Stimulated activated CD4-positive, alpha-beta T cell treated with anti-CD3 and anti-CD28 coated beads, Interleukin-15, amount 100 ng/mL, for 24 hours (primary cell): ENCODE measurements around the gene KIF16B.
"Not testable (repeated sequence)": the region's sequence is repeated elsewhere in the genome, so short reads cannot be mapped to it uniquely, and the experiment has no call there.

Experiments
- DNase-seq: peaks from one replicate; pipeline ENCODE4 v3.0.0-alpha.2; 2020

Gene KIF16B

DNA sequence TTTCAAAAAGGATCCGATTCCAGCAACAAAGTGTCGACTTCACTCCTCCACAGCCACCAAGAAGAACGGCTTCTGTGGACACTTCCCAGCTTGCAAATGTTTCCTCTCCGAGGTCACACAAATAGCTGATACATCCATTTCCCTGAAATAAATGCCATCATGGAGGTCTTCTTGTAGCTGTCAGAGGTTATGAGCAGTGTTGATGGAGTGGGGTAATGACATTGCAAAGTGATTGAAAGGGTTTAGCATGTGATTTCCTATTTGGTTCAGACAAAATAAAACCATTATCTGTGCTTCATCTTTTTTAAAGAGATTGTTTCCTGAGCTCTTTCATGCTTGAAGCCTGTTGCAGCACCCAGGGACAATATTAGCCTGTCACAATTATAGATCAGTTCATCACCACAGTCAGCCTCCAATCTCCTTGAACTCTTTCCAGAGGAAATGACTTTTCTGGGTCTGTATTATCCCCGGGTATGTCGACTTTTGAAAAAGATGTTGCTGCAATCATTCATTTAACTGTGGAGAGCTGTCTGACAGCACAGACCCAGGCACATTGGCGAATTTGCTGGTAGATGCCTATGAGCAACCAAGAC is 16.9 kb upstream of the KIF16B start:
- DNase-seq: no peak

DNA sequence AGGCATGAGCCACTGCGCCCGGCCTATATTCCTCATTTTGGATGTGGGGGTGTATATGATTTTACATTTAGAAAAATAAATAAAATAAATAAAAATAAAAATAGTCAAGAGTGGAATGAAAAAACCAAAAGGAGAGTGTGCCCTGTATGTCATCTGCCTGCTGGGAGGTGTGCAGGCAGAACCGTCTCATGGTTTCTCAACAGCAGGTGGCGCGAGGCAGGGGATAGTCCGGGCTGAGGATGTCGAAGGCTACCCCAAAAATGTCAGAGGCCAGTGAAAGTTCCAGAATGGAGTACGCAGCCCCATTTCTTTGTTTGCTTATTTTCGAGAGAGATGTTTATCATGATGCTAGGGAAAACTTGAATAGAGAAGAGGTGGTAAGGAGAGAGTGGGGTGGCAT is 16.4 kb upstream of the KIF16B start:
- DNase-seq: no peak

DNA sequence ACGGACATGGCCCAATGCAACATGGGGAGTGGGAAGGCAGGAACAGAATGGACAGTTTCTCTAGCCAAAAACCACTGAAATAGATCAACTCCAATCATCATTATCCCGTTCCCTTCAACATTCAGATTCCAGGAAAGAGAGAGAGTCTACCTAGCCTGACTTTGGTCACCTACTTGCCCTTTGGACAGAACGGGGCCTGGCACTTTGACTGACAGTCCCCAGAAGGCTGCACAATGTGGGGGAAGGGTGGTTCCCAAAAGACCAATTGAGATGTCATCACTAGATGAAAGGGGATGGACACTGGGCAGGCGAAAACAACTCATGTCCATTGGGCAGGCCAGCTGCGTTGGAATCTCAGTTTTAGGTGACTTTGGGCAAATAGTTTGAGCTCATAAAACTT is 15.0 kb upstream of the KIF16B start:
- no peak for DNase-seq

DNA sequence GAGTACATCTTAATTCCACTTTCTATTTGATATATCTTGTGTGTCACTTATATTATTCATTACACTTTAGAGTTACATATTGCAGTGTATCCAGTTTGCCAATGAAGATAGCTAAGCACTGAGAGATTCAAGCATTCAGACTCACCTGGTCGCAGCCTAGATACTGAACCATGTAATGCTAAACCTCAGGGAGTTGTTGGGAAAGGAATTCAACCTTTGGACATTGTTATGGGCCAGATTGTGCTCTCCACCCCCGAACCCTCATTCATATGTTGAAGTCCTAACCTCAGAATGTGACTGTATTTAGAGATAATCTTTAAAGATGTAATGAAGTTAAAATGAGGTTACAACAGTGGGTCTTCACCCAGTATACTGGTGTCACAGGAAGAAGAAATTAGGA is 13.8 kb upstream of the KIF16B start:
- DNase-seq: no peak

DNA sequence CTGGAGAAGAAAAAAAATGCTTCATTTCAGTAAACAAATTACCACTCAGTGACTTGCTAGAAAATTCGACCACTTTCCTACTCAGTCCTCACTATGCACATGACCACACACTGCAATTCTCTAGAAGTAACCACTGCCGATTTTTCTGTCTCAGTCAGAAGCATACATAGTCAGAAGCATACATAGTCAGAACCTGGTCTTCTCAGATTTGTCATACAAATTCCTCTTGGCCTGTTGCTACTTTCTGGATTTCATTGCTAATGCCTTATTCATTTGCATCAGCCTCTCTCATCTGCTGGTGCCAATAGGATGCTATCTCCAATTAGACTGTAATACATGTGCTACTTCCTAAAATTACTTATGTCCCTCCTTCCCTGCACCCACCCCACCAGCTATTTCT is 10.2 kb upstream of the KIF16B start:
- DNase-seq: no peak

DNA sequence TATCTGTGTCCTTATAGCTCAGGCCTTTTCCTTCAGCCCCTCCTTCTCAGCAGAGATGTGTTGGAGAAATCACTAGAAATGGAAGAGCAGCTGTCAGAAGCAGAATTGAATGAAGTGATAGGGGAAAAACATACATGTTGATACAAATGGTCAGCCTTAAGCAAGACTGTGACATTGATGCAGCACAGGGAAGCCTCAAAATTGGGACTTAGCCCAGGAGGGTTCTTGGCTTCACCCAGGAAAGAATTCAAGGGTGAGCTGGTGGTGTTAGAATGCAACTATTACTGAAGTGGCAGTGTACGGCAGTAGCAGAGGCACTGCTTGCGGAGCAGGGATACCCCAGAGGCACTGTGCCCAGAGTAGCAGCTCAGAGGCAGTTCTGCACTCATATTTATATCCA is 8.0 kb upstream of the KIF16B start:
- DNase-seq: no peak

DNA sequence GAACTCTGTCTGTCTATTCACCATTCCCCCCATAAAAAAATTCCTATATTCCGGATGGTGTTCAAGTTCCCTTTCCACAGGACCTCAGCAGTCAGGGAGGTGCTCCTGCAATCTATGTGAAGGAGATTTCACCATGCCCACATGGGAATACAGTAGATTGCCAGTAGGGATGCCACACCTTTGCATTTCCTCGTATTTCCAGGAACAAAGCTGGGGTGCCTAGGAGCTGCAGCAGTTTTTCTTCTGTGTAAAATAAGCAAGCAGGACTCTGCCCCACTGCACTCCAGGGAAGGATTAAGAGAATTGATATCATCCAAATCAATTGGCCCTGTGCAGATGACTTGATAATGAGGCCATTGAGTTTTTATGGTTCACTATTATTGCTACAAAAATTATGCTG is 7.4 kb upstream of the KIF16B start:
- DNase-seq: no peak

DNA sequence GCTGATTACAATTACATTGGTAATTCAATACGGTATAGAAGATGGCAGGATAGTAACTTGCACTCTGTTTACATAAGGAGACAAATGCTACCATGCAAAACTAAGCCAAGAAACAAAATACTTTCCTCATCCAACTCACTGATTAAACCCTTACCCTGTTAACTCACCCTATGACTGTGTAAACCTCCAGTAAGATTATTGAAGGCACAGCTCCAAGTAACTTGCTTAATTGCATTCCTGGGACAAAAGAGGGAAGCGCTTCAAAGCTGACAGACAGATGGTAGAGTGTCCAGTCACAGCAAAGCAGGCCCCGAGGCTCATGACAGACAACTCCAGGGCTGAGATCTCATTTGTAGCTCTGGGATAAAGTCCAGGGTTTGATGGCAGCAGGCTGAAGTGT is 6.9 kb upstream of the KIF16B start:
- DNase-seq: no peak

DNA sequence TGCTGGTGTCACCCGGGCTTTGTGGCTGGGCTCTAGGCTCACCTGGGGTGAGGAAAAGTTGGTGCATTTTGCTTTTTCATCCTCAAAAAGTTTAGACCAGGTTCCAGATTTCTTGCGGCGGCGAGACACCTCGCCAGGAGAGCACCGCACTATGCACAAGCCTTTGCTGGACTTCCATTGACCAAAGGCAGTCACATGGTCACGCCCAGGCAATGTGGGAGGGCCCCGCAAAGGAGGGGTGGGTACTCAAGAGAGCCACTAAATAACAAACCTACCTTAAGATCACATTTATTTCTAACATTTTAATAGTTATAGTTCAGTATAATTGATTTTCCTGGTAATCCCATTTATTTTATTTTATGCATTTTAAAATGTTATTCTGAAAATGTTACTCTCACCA is 3.0 kb upstream of the KIF16B start:
- no peak for DNase-seq

DNA sequence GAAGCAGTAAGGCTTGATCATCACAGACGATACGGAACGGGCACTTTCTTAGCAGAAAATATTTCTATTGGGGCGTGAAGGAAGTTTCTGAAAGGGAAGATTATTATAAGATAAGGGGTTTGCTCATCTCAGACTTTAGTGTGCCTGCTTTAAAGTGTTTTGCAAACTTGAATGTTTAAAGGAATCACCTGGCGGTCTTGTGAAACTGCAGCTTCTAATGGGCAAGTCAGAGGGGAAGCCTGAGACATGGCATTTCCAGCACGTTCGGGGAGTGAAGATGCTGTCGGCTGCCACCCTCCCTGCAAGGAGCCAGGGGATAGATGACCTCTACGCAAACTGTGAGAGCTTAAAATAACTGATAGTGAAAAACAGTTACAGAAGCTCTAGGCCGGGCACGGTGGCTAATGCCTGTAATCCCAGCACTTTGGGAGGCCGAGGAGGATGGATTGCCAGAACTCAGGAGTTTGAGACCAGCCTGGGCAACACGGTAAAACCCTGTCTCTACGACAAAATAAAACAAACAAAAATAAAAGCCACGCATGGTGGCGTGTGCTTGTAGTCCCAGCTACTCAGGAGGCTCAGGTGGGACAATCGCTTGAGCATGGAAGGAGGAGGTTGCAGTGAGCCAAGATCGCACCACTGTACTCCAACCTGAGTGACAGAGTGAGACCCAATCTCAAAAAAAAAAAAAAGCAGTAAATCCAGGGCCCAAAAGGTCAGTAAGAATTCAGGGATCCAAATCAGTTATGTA is 2.3 kb upstream of the KIF16B start:
- DNase-seq: peak; percentile 5

DNA sequence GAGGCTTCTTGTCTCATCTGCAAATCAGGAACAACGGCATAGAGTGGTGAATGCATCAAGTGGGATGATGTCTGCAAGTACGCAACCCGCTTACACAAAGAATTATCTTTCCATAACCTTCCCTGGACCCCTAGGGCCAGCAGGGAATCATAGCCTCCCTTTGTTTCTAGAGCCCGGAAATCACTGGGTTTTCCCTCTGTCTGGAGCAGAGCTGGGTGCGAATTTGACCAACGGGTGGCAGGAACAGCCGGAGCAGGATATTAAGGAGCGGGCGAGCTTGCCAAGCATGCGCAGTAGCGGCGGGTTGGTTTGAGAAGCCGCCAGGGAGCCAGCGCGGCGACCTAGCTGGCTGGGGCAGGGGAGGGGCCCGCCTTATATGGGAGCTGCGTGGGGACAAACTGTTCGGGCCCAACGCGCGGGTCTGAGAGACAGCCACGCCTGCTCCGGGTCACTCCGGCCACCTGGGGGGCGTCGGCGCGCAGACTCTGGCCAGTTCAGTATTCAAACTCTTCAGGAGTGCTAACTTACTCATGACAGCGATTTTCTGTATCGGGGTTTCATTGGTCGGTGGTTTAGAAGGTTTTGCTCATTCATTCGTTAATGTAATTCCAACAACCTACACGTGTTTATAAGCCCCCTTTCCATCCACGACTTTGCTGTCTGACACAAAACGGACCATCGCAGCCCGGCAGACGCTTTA is 1.6 kb upstream of the KIF16B start:
- DNase-seq: peak; percentile 90

DNA sequence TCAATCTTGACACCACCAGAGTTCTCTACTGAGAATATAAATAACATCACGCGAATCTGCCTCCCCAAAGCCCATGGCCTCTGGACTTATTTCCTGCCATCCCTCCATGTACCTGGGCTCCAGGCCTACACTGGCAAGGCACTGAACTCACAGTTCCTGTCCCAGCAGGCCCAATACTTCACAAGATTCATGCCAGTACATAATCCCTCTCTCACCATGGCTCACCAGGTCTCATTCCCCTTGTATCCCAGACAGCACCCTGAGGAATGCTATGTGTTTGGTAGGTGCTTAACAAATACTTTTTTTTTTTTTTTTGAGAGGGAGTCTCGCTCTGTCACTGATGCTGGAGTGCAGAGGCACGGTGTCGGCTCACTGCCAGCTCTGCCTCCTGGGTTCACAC is 1.9 kb downstream of the KIF16B start:
- no peak for DNase-seq

DNA sequence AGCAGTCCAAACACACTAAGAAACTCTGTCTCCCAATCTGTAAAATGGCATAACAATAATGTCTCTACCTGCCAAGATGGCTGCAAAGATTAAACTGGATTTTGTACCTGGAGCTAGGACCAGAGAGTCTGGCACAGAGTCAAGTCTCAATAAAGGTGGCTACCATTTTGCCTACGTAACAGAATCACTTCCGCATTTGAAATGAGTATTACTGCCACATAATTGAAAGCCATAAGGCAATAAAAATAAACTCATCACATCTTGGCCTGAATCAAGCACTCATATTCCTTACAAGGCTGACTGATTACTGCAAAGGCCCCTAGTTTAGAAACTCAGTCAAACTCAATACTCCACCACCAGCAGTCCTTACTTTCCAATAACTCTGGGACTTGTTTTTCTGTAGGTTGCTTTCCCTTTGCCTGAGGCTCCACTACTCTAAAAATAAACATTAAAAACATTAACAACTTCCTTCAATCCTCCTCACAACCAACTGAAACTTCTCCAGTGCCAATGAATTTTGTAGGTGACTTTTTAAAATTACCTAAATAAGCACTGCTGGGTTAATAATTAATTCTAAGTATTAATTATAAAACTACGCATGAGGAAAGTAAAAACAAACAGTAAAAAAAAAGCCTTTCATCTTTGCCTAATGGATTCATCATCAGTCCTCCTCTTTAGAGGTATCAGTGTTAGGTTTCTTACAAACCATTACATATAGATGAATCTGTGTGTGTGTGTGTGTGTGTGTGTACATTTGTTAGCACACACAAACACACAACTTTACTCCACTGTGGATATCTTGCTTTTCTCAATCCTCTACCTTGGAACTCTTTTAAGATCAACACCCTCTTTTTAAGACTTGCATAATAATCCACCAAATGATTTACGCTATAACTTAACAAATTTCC is 3.7 kb downstream of the KIF16B start:
- no peak for DNase-seq

DNA sequence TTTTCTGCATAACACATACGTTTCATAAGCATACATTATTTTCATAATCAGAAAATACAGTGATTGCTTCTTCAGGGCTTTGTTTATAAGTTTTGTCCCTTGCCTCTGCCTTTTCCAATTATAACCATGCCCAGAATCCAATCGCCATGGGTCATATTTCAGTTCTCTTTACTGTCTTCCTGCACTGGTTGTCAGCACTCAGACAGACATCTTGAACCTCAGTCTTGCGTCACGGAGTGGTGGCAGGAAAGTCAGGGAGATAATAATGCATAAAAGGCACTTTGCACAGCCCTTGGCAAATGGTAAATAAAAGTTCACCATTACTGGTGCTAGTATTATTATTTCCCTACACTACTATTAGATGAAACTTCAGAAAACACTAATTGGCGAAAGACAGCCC is 7.2 kb downstream of the KIF16B start:
- DNase-seq: no peak

DNA sequence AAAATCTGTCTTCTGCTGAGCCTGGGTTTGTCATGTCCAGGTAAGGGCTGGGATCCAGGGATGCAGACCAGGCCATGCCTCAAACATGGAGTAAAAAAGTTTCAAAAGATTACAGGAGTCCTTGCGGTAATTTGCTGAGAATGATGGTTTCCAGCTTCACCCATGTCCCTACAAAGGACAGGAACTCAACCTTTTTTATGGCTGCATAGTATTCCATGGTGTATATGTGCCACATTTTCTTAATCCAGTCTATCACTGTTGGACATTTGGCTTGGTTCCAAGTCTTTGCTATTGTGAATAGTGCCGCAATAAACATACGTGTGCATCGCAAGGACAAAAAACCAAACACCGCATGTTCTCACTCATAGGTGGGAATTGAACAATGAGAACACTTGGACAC is 9.2 kb downstream of the KIF16B start:
- DNase-seq: not testable (repeated sequence)

DNA sequence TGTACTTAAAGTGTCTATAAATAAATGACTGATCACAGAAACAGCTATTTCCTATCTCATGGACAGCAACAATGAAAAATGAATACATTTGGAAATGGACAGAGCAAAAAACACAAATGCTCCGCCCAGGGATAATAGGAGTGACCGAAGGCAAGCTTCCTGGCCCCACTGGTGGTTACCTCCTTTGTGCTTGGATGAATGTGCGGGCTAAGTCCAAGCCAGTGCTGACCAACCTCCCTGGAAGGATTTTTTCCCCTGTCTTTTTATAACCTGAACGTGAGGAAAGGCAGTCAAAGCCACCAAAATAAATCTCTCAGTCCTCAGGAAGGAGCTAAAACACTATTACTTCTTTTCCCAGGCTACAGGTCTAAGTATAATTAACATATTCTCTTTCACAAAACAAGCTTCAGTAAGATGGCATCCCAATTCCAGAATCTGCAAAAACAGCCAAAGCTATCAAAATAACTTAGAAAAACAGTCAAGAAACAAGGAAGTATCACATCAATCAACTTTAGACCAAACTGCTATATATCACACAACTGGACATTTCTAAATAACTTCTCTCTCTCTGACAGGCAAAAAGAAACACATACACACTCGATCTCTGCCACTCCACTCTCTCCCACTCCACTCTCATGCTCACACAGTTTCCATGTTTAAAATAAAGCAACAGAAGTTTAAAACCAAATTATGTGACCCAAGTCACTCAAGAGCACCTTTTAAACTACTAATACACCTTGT is 10.0 kb downstream of the KIF16B start:
- no peak for DNase-seq

DNA sequence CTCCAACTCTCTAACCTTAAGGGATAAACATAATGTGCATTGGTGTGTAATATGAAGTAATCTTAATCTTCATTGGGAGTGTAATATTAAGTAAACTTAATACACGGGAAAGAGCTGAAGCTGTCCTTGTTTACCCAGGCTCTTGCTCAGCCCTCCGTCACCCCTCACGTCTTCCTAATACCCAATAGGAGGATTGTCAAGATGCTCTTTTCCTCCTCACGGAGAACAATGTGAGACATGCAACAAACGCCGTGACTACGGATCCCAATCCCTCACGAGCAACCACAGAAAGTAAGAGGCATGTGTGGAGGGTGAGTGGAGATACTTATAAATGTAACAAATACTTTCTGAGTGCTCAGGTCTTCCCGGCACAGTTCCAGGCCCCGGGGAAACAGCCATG is 11.0 kb downstream of the KIF16B start:
- DNase-seq: no peak

DNA sequence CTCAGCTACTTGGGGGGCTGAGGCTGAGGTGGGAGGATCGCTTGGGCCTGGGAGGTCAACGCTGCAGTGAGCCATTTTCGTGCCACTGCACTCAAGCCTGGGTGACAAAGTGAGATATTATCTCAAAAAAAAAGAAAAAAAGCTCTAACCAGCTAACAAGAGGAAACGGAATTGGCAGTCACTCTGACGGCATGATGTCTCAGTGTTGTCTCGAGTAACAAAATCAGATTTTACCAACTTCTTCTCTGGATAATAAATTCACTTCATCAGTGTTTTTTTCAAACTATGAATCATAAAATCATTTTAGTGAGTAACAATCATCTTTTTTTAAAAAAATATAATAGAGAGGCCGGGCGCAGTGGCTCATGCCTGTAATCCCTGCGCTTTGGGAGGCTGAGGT is 12.6 kb downstream of the KIF16B start:
- DNase-seq: no peak

DNA sequence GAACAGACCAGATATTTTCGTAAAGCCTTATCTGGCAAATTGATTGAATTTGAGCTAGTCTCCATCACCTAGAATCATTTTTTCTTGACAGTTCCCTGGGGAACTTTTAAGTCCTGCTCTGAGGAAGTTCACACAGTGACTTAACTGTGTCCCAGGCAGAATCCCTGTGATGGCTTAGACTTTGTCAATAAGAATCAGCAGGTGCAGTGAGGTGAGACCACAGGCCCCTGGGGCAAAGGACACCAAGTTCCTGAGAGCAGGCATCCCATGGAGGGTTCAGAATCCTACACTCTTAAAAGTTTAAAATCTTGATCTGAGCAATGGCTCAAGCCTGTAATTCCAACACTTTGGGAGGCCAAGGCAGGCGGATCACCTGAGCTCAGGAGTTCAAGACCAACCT is 13.0 kb downstream of the KIF16B start:
- no peak for DNase-seq

DNA sequence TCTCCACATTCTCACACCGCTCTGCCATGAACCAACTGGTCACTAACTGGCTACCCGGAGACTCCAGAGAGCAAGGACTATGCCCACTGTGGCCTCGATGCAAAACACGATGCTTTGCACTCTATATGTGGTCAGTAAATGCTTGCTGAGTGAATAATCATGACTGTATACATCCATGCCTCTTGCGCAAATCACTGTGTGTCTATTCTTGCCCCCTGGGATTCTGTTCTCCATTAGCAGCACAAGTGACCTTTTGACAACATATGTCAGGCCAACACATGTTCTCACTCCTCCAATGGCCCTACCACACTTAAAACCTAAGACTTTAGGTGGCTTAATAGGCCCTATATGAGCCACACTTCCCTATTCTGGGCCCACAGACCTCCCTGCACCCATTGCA is 16.9 kb downstream of the KIF16B start:
- DNase-seq: no peak

DNA sequence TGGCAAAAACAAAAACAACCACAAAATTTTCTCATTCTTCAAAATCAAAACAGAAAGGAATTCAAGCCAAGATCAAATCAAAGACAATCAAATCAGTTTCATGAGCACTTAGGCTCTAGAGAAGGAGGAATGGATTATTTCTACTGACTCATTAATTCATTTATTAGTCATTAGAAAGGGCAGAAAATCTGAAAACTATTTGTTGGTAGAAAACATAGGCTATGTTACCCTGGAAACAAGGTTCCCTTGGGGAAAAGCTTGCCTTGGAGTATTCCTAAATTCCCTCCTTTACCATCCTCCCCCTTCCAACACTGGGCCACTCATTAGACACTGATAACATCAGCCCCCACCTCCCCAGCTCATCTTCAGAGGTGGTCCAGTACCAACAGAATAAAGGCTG is 17.5 kb downstream of the KIF16B start:
- no peak for DNase-seq

DNA sequence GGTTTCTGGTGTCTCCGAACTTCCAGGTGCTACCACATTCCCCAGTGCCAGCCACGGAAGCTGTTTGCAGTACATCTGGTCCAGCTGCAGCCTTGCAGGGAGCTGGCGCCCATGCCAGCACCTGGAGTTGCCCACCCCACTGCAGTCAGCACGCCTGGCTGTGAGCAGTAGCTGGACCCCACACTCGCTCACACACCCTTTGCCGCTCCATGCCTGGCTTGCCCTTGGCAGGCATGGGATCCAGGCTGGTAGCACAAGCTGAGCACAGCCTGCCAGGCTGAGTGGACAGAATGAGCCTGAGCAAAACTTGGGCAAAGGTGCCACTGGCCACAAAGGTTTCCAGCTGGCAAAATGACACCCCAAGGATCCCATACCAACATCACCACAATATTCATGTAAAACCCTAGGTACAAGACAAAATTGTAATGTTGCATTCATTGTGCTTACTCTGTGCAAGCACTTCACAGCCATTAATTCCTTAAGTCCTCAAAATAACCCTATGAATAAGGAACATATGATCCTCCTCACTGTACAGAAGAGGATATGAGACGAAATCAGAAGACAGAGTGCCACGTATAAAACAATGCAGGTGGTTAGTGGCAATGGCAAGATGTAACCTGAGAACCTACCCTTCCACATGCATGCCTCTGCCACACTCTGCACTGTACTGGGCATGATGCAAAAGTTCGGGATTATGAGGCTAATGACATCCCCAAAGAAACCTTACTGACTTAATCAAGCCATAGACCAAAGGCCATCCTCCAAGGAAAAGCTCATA is 18.3 kb downstream of the KIF16B start:
- no peak for DNase-seq
